Prostate gland (tissue), 2 donors: ENCODE data around the gene EFCAB3. TPM values are rescaled to one million over a fixed set of nuclear protein-coding genes. Genes with fewer than 3 reads are reported as not detected.
"Not testable (repeated sequence)": the region's sequence is repeated elsewhere in the genome, so short reads cannot be mapped to it uniquely, and the experiment has no call there.

Source experiments
- DNase-seq: peaks from one replicate; pipeline ENCODE4 v3.0.0-alpha.2; 2019; ENCODE audit warnings: low spot score
- H3K27ac ChIP-seq, 2 donors: fragments of 200-600 bp; sonication (generic); 2 replicates each; pipeline ENCODE4 v1.5.1; 2017 to 2019
- H3K27me3 ChIP-seq: fragments of 200-600 bp; sonication (generic); replicated peaks from 2 replicates; pipeline ENCODE4 v1.5.1; 2019; ENCODE audit not compliant: insufficient read depth
- H3K36me3 ChIP-seq, 2 donors: fragments of 200-600 bp; sonication (generic); 1 replicate in 1 of 2; 2 replicates in 1 of 2; pipeline versions ENCODE4 v1.5.1 to v1.8.1; 2017 to 2019
- H3K4me1 ChIP-seq: fragments of 200-600 bp; sonication (generic); replicated peaks from 2 replicates; pipeline ENCODE4 v1.5.1; 2019
- H3K4me3 ChIP-seq, 2 donors: fragments of 200-600 bp; sonication (generic); 2 replicates each; pipeline ENCODE4 v1.5.1; 2017 to 2019
- H3K9me3 ChIP-seq: fragments of 200-600 bp; sonication (generic); 2 replicates; pipeline ENCODE4 v1.5.1; 2017
- CTCF ChIP-seq, 4 experiments: fragments of 200-600 bp in 2 of 4; fragments of 450-650 bp in 2 of 4; sonication (generic) in 2 of 4; IDR thresholded peaks; 1 replicate in 3 of 4; 2 replicates in 1 of 4; pipeline ENCODE4 v1.5.1; 2016 to 2019; ENCODE audit warnings: antibody characterized with exemption in 4 of 4, mild to moderate bottlenecking in 2 of 4, moderate library complexity in 2 of 4
- POLR2A ChIP-seq: fragments of 450-650 bp; IDR thresholded peaks from one replicate; pipeline ENCODE4 v1.6.1; 2016; ENCODE audit warnings: antibody characterized with exemption, mild to moderate bottlenecking
- POLR2AphosphoS5 ChIP-seq: sonication (generic); formaldehyde crosslinking; IDR thresholded peaks from one replicate; pipeline ENCODE4 v1.6.1; 2017; ENCODE audit warnings: antibody characterized with exemption
- WGBS: methylation state at CpG from one replicate; pipeline ENCODE4 v1.1.5; 2018; 5-methylcytosine and 5-hydroxymethylcytosine counted together
- intact Hi-C: fragments of 100-400 bp; cut with DNase I; formaldehyde crosslinking; loops from one replicate; pipeline ENCODE4 v1.14.2; 2022
- total RNA-seq, 2 donors: library from RNA; depleted of rRNA; stranded (reverse); fragments of >200 nt; gene quantifications; one replicate each; pipeline ENCODE4 v1.1.0, GENCODE V29; 2016

EFCAB3 gene
- total RNA-seq, 2 donors from 2014 or later: not detected

DNA sequence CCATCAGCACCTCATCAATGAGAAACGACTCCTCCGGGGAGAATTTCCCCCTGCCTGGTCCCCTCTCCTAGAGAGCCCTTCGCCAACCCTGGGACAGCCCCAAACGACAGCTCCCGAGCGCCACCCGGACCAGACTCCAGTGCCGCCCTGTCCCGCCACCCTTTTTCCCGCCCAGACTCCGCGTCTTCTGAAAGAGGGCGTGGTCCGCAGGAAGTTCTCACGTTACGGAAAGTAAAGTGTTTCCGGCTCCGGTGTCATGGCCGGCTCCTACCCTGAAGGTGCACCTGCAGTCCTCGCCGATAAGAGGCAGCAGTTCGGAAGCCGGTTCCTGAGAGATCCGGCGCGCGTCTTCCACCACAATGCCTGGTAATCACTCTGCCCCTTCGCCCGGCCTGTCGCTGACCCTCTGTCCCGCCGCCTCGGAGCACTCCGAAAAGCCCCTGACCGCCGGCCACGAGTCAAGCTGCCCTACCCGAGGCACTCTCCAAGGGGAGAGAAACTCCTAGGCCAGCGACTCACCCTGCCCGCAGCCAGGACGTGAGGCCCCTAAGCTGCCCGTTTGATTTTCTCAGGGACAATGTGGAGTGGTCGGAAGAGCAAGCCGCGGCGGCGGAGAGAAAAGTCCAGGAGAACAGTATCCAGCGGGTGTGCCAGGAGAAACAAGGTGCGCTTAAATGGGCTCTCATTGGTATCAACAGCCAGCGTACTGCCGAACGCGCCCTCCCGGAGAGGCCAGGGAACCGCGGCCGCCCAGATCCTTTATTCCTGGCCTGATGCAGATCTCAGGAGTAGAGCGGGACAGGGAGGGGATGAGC, 43.5 kb downstream of the EFCAB3 start, which contains the start of gene METTL2A:
METTL2A (plus strand) TSS at position 251 of the 815 bp plus-strand sequence; CDS start at position 257, 6 bp downstream.
- intact Hi-C loops, H3K4me1 ChIP-seq, H3K27me3 ChIP-seq, H3K36me3 ChIP-seq, H3K9me3 ChIP-seq: not testable (repeated sequence)
- Histone ChIP-seq H3K27ac (peak within 1 kb of the TSS; percentile 38 to 53), H3K4me3 (peak within 1 kb of the TSS; percentile 66 to 69)
- WGBS: under 1% methylated on average over 58 of the region's 58 CpGs
- TF ChIP-seq CTCF (IDR thresholded peaks at IDR 0.05) (peak in 1 of 4 experiments; percentile 44), POLR2A (peak; percentile 34), POLR2AphosphoS5 (peak; percentile 90)
- DNase-seq: peak; percentile 86

- intact Hi-C loops, H3K4me3 ChIP-seq, H3K9me3 ChIP-seq, DNase-seq, H3K36me3 ChIP-seq, H3K27me3 ChIP-seq, H3K27ac ChIP-seq, H3K4me1 ChIP-seq: not testable (repeated sequence)
- WGBS: 77% methylated on average over 2 of the region's 2 CpGs
Measured at GRCh38 chr17:62426214-62426613, 45.9 kb downstream of the EFCAB3 start.

- H3K27me3 ChIP-seq, H3K9me3 ChIP-seq, H3K36me3 ChIP-seq, H3K4me3 ChIP-seq, H3K4me1 ChIP-seq, H3K27ac ChIP-seq, DNase-seq, intact Hi-C loops: not testable (repeated sequence)
- 83% methylated on average over 4 of the region's 4 CpGs for WGBS
Measured at GRCh38 chr17:62435251-62435650, 54.9 kb downstream of the EFCAB3 start.

DNA sequence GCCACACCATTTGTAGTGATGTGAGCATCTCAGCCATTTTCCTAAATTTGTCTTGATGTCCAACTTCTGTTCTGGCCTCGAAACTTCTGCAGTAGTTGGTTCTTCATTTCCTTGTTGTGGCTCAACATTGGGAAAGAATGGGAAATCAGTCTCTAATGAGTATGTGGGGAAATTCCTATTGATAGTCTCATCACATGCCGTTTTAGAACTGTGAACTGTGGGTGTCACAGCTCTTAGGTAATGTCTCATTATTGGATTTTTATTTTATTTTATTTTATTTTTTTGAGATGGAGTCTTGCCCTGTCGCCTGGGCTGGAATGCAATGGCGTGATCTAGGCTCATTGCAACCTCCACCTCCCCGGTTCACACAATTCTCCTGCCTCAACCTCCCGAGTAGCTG, 60.8 kb downstream of the EFCAB3 start:
- H3K27ac ChIP-seq, H3K36me3 ChIP-seq, H3K9me3 ChIP-seq, intact Hi-C loops, H3K4me1 ChIP-seq, H3K27me3 ChIP-seq, DNase-seq, H3K4me3 ChIP-seq: not testable (repeated sequence)
- WGBS: 95% methylated on average over 6 of the region's 6 CpGs

DNA sequence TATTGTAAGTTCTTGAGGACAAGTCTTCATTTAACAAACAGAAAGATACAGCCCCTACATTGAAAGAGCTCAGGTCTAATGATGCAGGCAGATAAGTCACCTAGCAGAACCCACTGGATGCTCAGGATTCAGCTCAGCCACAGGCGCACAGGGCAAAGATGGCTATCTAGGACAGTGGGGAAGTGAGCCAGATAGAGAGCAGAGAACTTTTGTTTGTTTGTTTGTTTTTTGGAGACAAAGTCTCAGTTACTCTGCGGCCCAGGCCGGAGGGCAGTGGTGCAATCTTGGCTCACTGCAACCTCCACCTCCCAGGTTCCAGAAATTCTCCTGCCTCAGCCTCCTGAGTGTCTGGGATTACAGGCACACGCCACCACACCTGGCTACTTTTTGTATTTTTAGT, 63.7 kb downstream of the EFCAB3 start:
- 93% methylated on average over 4 of the region's 4 CpGs for WGBS
- intact Hi-C loops: no loop called here
- Histone ChIP-seq H3K36me3 (no peaks in the 10 kb centered on the region), H3K9me3 (no peaks in the 10 kb centered on the region), H3K27ac (no peak overlapping the region), H3K4me3 (no peak overlapping the region), H3K4me1 (no peaks in the 10 kb centered on the region), H3K27me3 (no peaks in the 10 kb centered on the region)
- TF ChIP-seq CTCF (IDR thresholded peaks at IDR 0.05) (no peak), POLR2AphosphoS5 (no peak), POLR2A (no peak)
- no peak for DNase-seq

DNA sequence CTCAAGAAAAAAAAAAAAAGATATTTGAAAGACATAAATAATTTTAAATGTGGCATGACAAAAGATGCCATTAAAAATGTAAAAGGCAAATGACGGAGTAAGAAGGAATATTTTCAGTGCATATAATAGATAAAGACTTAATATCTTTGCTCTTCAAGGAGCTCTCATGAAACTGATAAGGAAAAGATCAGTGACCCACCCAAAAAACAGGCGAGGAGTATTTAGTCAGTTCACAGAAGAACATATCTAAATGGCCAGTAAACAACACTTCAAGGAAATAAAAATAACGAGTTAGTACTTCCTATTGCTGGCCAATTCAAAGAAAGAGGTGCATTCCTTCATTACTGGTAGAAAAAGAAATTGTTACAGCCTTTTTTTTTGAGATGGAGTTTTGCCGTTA, 65.4 kb downstream of the EFCAB3 start:
- H3K4me3 ChIP-seq, H3K36me3 ChIP-seq, H3K27ac ChIP-seq, H3K27me3 ChIP-seq, intact Hi-C loops, H3K9me3 ChIP-seq, DNase-seq, H3K4me1 ChIP-seq: not testable (repeated sequence)
- WGBS: 96% methylated on average over 4 of the region's 4 CpGs

DNA sequence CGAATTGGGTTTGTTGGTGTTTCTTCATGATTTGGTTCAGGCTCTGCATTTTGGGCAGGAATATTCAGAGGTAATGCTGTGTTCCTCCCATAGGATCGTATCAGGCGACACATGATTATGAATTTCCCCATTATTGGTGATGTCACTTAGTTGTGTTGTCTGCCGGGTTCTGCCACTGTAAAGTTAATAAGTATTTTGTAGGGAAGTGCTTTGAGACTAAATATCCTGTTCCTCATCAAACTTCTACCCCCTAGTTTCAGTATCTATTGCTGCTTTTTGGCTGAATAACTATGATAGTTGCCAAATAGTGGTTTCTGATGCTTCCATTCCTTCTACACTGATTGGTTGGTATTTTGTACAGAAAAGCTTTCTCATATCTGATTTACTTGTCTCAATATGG, 71.8 kb downstream of the EFCAB3 start:
- H3K4me1 ChIP-seq, H3K9me3 ChIP-seq, DNase-seq, H3K36me3 ChIP-seq, intact Hi-C loops, H3K27ac ChIP-seq, H3K4me3 ChIP-seq, H3K27me3 ChIP-seq: not testable (repeated sequence)
- 92% methylated on average over 4 of the region's 4 CpGs for WGBS

DNA sequence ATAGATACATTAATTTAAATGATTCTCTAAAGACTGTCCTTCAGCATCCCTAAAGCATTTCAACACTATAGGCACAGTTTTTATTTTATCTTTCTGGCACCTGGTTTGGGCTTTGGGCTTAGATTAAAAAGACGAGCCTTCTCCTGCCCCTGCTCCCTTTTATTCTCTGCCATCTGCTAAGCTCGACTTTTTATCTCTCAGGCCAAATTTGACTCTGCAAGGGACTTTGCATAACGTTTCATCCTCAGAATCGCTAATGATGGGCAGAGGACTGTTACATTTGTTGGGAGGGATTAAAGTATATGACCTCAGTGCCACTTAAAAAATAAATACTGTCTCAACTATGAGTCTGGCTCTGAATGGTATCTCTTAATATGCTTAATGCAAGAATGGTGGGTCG, 72.7 kb downstream of the EFCAB3 start:
- not testable (repeated sequence) for H3K4me3 ChIP-seq

GRCh38 chr17:62453656-62454055, 73.3 kb downstream of the EFCAB3 start:
- intact Hi-C loops, H3K9me3 ChIP-seq, H3K4me1 ChIP-seq, H3K27ac ChIP-seq, DNase-seq, H3K4me3 ChIP-seq, H3K27me3 ChIP-seq, H3K36me3 ChIP-seq: not testable (repeated sequence)
- 89% methylated on average over 4 of the region's 4 CpGs for WGBS

More for the DNA sequence above, 72.7 kb downstream of the EFCAB3 start:
- H3K36me3 ChIP-seq, H3K27ac ChIP-seq, DNase-seq, H3K4me1 ChIP-seq, intact Hi-C loops, H3K27me3 ChIP-seq, H3K9me3 ChIP-seq: not testable (repeated sequence)
- 80% methylated on average over 5 of the region's 5 CpGs for WGBS

DNA sequence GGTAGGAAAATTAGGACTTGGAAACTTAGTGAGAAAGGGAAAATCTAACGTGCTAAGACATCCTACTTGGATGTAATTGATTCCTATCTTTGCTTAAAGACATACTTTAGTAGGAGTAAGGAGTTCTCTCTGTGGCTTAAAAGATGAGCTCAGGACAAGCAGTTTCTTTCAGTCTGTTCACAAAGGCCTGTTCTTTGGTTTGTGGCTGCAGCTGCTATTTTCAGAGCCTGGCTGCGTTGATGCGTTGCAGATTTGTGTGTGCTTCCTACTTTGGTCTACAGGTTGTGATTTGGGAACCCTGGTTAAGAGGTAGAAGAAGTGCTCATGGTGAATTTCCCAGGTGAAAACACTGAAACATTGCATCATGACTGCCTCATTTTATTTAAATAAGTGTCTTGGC, 73.8 kb downstream of the EFCAB3 start:
- intact Hi-C loops, DNase-seq, H3K9me3 ChIP-seq, H3K4me1 ChIP-seq, H3K27me3 ChIP-seq, H3K4me3 ChIP-seq, H3K27ac ChIP-seq, H3K36me3 ChIP-seq: not testable (repeated sequence)
- whole genome bisulfite sequencing: 81% methylated on average over 3 of the region's 3 CpGs
